SK-N-MC (cell line): ENCODE results near the gene AFF3.

Experiments
- DNase-seq: peaks from one replicate; pipeline ENCODE4 v3.0.0-alpha.2; 2011; ENCODE audit warnings: low read depth, low spot score
- H3K27ac ChIP-seq: fragments of 200-600 bp; sonication (generic); 2 replicates; pipeline ENCODE4 v1.5.1; 2016; ENCODE audit warnings: mixed run types
- H3K36me3 ChIP-seq: fragments of 200-600 bp; sonication (generic); 2 replicates; pipeline ENCODE4 v1.6.1; 2017; ENCODE audit warnings: antibody characterized with exemption, low read length, mixed read lengths; ENCODE audit not compliant: insufficient read depth
- H3K4me3 ChIP-seq: fragments of 200-600 bp; sonication (generic); 2 replicates; pipeline ENCODE4 v1.5.1; 2016
- H3K9ac ChIP-seq: fragments of 200-600 bp; sonication (generic); 2 replicates; pipeline ENCODE4 v1.8.0; 2017; ENCODE audit warnings: mixed run types, mixed read lengths; ENCODE audit not compliant: insufficient read length
- H3K9me3 ChIP-seq: fragments of 200-600 bp; sonication (generic); 2 replicates; pipeline ENCODE4 v1.6.1; 2017; ENCODE audit warnings: low read depth, mild to moderate bottlenecking, antibody characterized with exemption, low read length, moderate library complexity, mixed read lengths
- EZH2 ChIP-seq: fragments of 200-600 bp; sonication (generic); IDR thresholded peaks from one replicate; pipeline ENCODE4 v1.6.1; 2017; ENCODE audit warnings: antibody characterized with exemption
- FOXP2 ChIP-seq: optimal IDR thresholded peaks from 2 replicates; pipeline ENCODE3; 2011; ENCODE audit warnings: mild to moderate bottlenecking, moderate library complexity; ENCODE audit not compliant: insufficient read depth; ENCODE audit errors: extremely low read length, control extremely low read depth
- POLR2AphosphoS5 ChIP-seq: IDR thresholded peaks from 2 replicates; pipeline ENCODE4 v1.6.1; 2012; ENCODE audit warnings: mild to moderate bottlenecking, low read depth, low read length, borderline replicate concordance

The AFF3 gene

GRCh38 chr2:99850084-99850710 is 292.2 kb downstream of the AFF3 start:
- H3K9me3 ChIP-seq: no peaks in the 10 kb centered on the region
- no peaks in the 10 kb centered on the region for H3K36me3 ChIP-seq
- TF ChIP-seq FOXP2 (no peak), POLR2AphosphoS5 (no peak), EZH2 (no peak)
- DNase-seq: no peak
- H3K27ac ChIP-seq: no peak overlapping the region
- H3K9ac ChIP-seq: no peak overlapping the region
- no peak overlapping the region for H3K4me3 ChIP-seq

- Histone ChIP-seq H3K9ac (no peak overlapping the region), H3K36me3 (no peaks in the 10 kb centered on the region), H3K9me3 (no peaks in the 10 kb centered on the region), H3K27ac (no peak overlapping the region), H3K4me3 (no peak overlapping the region)
- DNase-seq: no peak
- TF ChIP-seq EZH2 (no peak), FOXP2 (no peak), POLR2AphosphoS5 (no peak)
Observed at GRCh38 chr2:99846462-99847107, 295.8 kb downstream of the AFF3 start.

GRCh38 chr2:99845296-99845695 is 297.1 kb downstream of the AFF3 start:
- TF ChIP-seq FOXP2 (no peak), EZH2 (no peak), POLR2AphosphoS5 (no peak)
- no peaks in the 10 kb centered on the region for H3K36me3 ChIP-seq
- H3K9me3 ChIP-seq: no peaks in the 10 kb centered on the region
- H3K27ac ChIP-seq: no peak overlapping the region
- no peak for DNase-seq
- no peak overlapping the region for H3K9ac ChIP-seq
- H3K4me3 ChIP-seq: no peak overlapping the region

DNA sequence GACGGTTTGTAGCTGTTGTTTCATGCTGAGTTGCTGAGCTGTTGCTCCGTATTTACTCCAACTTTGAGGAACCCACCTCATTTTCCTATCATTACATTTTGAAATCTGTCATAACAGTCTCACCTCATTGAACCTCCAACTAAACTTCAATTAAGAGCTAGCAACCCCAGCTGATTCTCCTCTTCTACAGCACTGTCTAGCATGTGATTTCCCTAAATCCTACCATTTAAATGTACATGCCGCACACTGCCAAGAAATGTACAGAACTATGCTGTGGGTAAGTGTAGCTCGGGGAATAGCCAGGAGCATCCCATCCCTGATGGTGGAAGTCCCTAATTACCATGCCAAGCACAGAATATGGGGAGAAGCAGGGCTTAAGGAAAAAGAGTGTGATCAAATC is 299.9 kb downstream of the AFF3 start:
- Histone ChIP-seq H3K36me3 (no peaks in the 10 kb centered on the region), H3K27ac (no peak overlapping the region), H3K9me3 (no peaks in the 10 kb centered on the region), H3K4me3 (no peak overlapping the region), H3K9ac (no peak overlapping the region)
- no peak for TF ChIP-seq FOXP2
- TF ChIP-seq POLR2AphosphoS5: no peak
- TF ChIP-seq EZH2: no peak
- no peak for DNase-seq

DNA sequence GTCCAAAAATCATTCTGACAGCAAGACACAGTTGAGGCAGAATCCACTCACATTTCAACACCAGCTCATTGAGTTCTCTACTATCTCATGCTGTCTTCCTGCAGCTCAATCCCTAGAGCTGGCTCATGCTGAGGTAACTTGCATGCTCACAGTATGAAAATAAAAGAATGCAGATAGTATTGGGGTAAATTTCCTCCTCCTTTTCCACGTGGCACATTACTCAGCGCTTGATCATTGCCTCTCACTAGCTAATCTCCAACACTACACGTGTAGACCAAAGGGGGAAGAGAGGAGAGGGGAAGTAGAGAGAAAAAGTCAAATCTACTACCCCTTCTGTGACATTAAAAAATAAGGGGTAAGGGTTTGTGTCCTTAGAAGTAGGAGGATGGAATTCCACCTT is 300.6 kb downstream of the AFF3 start:
- TF ChIP-seq FOXP2: no peak
- no peak for TF ChIP-seq EZH2
- TF ChIP-seq POLR2AphosphoS5: no peak
- H3K27ac ChIP-seq: no peak overlapping the region

GRCh38 chr2:99840831-99841230 is 301.6 kb downstream of the AFF3 start:
- no peaks in the 10 kb centered on the region for H3K36me3 ChIP-seq
- no peak for DNase-seq
- no peak for TF ChIP-seq EZH2
- TF ChIP-seq POLR2AphosphoS5: no peak
- no peak for TF ChIP-seq FOXP2

More for the DNA sequence above, 300.6 kb downstream of the AFF3 start:
- no peak overlapping the region for H3K9ac ChIP-seq
- no peak overlapping the region for H3K4me3 ChIP-seq
- H3K36me3 ChIP-seq: no peaks in the 10 kb centered on the region
- DNase-seq: no peak
- H3K9me3 ChIP-seq: no peaks in the 10 kb centered on the region

GRCh38 chr2:99836690-99837605 is 305.4 kb downstream of the AFF3 start:
- Histone ChIP-seq H3K4me3 (no peak overlapping the region), H3K36me3 (no peaks in the 10 kb centered on the region), H3K9me3 (no peaks in the 10 kb centered on the region), H3K9ac (no peak overlapping the region), H3K27ac (no peak overlapping the region)
- TF ChIP-seq POLR2AphosphoS5: no peak
- TF ChIP-seq EZH2: no peak
- no peak for TF ChIP-seq FOXP2
- DNase-seq: no peak

More at GRCh38 chr2:99840831-99841230, 301.6 kb downstream of the AFF3 start:
- H3K4me3 ChIP-seq: no peak overlapping the region
- no peaks in the 10 kb centered on the region for H3K9me3 ChIP-seq
- H3K9ac ChIP-seq: no peak overlapping the region
- no peak overlapping the region for H3K27ac ChIP-seq

DNA sequence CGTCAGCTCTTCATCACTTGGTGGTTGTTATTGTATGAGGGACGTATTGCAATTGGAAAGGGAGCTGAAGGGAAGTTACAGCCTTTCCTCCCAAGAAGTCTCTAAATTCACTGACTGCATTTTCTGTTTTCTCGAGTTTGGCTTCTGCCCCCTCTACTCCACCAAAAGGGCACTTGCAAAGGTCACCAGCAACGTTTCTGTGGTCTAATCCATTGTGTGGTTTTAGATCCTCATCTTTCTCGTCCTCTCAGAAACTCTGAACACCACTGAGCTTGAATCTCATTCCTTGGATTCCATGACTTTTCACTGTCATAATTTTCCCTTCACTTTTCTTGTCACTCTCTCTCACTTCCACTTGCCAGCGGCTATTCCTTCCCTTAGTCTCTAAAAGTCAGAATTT is 308.0 kb downstream of the AFF3 start:
- no peak overlapping the region for H3K4me3 ChIP-seq
- DNase-seq: no peak
- no peaks in the 10 kb centered on the region for H3K36me3 ChIP-seq
- no peak overlapping the region for H3K27ac ChIP-seq
- H3K9me3 ChIP-seq: no peaks in the 10 kb centered on the region
- TF ChIP-seq POLR2AphosphoS5 (no peak), FOXP2 (no peak), EZH2 (no peak)
- H3K9ac ChIP-seq: no peak overlapping the region
